Retinal pigment epithelial cell (primary cell): ENCODE data around the gene COL26A1.

Source experiments
- DNase-seq: peaks from one replicate; pipeline ENCODE4 v3.0.0-alpha.2; 2010; ENCODE audit warnings: low read depth
- H3K4me3 ChIP-seq: 2 replicates; pipeline ENCODE4 v1.5.1; 2011; ENCODE audit warnings: mild to moderate bottlenecking, low read length, control low read depth, moderate library complexity
- TF ChIP-seq, protein P1 (sequence below): conservative IDR thresholded peaks from 2 replicates; pipeline ENCODE4 v1.5.1; 2011; ENCODE audit warnings: low read depth, low read length, control low read depth, inconsistent platforms

COL26A1 gene

GRCh38 chr7:101547916-101548661 lies 185.4 kb downstream of the COL26A1 start:
- TF ChIP-seq, protein P1, sequence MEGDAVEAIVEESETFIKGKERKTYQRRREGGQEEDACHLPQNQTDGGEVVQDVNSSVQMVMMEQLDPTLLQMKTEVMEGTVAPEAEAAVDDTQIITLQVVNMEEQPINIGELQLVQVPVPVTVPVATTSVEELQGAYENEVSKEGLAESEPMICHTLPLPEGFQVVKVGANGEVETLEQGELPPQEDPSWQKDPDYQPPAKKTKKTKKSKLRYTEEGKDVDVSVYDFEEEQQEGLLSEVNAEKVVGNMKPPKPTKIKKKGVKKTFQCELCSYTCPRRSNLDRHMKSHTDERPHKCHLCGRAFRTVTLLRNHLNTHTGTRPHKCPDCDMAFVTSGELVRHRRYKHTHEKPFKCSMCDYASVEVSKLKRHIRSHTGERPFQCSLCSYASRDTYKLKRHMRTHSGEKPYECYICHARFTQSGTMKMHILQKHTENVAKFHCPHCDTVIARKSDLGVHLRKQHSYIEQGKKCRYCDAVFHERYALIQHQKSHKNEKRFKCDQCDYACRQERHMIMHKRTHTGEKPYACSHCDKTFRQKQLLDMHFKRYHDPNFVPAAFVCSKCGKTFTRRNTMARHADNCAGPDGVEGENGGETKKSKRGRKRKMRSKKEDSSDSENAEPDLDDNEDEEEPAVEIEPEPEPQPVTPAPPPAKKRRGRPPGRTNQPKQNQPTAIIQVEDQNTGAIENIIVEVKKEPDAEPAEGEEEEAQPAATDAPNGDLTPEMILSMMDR: no peak
- H3K4me3 ChIP-seq: no peak overlapping the region
- DNase-seq: no peak

DNA sequence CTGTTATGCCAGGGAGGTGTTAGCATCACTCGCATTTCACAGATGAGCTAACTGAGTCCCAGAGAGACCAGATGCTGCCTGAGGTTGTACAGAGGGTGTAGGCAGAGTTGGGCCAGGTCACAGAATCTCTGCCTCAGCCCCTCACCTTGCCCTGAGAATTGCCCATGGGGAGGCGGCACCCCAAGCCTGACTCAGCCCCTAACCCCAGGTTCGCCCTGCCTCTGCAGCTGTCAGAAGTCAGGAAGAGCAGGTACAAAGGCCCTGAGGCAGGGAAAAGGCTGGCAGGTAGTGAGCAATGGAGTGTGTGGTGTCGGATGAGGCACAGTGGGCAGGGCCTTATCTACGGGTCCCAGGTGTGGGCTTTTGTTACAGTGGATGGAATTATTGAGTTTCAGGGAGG lies 187.1 kb downstream of the COL26A1 start:
- TF ChIP-seq, protein P1: no peak
- H3K4me3 ChIP-seq: no peak overlapping the region
- no peak for DNase-seq

- H3K4me3 ChIP-seq: no peak overlapping the region
- DNase-seq: no peak
- TF ChIP-seq, protein P1: no peak
Measured at GRCh38 chr7:101550641-101551541, 188.2 kb downstream of the COL26A1 start.

GRCh38 chr7:101553018-101553770 lies 190.5 kb downstream of the COL26A1 start:
- H3K4me3 ChIP-seq: no peak overlapping the region
- no peak for DNase-seq
- TF ChIP-seq, protein P1: no peak

GRCh38 chr7:101553771-101554445 lies 191.2 kb downstream of the COL26A1 start:
- TF ChIP-seq, protein P1: no peak
- no peak overlapping the region for H3K4me3 ChIP-seq
- no peak for DNase-seq

- DNase-seq: no peak
- H3K4me3 ChIP-seq: no peak overlapping the region
- TF ChIP-seq, protein P1: no peak
Measured at GRCh38 chr7:101554584-101555268, 192.1 kb downstream of the COL26A1 start.
